ENCODE data around the gene TRIM6.
A peak's percentile ranks its signal among the peaks of the same experiment; 100 is the strongest.
"Not testable (repeated sequence)": the region's sequence is repeated elsewhere in the genome, so short reads cannot be mapped to it uniquely, and the experiment has no call there.

TRIM6 gene

DNA sequence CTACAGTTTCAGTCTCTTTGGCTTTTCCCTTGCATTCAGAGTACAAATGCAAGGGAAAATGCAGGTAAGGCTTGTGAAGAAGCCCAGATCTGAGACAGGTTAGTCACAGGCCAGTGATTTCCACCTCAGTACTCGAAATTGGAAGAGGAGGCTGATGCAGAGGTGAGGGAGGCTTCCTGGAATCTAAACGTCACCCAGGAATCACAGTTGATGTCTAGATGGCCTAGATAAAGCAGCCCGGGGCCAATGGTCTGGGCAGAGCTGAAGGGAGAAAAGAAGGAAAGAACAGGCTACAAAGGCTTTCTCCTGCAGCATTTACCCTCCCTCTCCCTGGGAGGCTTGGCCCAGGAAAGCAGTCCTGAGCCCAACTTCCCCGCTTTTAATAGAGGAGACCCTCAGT is 8.5 kb downstream of the TRIM6 start:
- no peak for DNase-seq (ENCODE audit: low spot score)

DNA sequence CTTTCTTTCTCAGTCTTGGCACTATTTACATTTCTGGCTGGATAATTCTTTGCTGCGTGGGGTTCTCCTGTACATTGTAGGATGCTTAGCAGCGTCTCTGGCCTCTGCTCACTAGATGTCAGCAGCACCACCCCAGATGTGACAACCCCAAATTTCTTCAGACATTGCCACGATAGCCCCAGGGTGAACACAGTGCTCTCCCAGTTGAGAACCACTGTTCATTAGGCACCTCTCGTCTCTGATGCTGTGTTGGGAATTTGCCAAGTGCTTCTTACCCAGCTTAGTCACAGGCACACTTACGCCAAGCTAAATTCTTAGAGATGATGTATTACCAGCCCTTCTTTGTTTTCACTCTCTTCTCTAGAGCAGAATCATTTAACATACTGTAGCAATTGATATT is 9.4 kb downstream of the TRIM6 start:
- DNase-seq (ENCODE audit: low spot score) = no peak

DNA sequence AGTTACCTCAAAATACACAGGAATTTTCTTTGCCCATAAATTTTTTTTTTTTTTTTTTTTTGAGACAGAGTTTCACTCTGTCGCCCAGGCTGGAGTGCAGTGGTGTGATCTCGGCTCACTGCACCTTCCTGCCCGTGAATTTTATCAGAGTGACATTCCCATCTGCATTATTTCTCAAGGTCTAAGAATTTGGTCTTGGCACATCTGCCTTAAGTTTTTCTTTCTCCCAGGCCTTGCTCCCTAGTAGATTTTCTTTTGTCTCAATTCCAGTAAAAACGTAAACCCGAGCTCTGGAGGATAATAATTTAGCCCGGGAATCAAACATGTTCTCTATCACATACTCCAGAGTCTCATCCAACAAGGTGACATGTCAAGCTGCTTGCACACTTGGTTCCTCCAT is 12.4 kb downstream of the TRIM6 start:
- DNase-seq (ENCODE audit: low spot score) = no peak

DNA sequence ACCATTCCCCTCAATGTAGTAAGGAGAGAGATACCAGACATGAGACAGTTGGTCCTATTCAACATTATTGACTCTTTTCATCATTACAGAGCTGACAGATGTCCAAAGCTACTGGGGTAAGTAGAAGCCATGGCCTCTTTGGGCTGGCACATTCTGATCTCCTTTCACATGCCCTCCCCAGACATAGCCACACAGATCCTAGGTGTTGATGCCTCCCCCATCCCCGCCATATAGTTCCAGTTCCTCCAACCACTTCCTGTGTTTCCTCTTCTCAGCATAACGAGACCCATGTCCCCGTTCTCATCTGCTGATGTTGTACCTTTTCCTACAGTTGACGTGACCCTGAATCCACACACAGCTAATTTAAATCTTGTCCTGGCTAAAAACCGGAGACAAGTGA is 14.0 kb downstream of the TRIM6 start:
- no peak for DNase-seq (ENCODE audit: low spot score)

DNA sequence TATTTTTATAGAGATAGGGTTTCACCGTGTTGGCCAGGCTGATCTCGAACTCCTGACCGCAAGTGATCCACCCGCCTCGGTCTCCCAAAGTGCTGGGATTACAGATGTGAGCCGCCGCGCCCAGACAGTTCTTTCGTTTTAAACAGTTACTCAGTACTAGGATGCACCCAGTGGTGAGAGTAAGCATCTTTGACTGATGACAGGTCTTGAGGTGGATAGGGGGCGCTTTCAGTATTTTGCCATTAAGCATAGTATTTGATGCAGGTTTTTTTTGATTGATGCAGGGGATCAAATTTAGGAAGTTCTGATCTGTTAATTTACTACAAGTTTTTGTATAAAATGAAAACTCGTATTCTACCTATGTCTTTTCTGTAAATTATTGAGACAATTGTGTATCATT is 15.2 kb downstream of the TRIM6 start:
- no peak for DNase-seq (ENCODE audit: low spot score)

DNA sequence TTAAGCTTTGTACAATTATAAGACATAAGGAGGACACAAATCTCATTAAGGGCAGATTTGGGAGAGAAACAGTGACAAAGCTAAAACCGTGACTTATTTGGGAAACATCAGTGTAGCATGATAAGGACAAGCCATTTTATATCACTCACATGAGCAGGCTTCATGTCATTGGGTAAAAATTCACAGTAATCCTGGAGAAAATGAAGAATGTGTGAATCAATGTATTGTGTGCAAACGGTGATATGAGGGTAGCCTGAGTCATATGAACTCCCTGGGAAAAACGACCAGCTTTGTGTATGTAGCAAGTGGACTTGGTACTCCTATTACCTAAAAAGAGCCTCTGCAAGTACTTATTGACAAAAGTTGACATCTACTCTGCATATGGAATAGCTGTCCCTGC is 22.4 kb downstream of the TRIM6 start:
- DNase-seq (ENCODE audit: low spot score) = no peak

DNA sequence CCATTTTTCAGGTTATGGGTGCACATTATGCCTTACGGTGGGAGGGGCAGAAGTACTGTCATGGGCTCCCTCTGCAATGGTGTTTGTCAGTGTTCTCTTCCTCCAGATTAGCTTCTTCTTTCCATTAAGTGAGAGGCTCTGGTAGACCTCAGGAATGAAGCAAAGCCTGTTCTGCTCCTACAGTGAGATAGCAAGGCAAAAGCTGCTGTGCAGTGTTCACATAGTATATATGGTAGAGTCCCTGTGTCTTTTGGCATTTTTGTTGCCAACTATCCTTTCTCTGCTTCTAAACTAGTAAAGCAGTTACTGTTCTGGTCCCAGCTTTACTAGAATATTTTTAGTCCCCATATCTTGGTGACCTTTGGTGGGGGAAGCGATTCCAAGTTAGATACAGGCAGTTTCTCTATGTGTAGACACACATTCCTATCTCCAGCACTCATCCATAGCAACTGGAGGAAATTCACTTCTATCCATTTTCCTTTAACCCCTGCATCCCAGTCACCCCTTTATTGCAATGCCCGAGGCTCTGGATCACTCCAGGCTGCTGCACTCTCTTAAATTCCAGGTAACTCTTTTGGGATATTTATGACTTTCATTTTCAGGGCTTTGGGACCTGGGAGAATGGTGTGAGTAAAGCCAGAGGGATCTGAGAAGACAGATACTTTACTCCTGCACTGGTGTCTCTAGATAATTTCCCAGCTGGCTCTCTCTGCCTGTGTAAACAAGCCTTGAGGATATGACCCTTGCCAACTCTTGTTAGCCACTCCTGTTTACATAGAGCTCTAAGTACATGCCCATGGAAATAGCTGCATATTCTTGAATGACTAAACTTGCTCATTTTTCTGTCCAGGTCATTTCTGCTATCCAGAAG is 24.4 kb downstream of the TRIM6 start:
- DNase-seq (ENCODE audit: low spot score) = no peak

DNA sequence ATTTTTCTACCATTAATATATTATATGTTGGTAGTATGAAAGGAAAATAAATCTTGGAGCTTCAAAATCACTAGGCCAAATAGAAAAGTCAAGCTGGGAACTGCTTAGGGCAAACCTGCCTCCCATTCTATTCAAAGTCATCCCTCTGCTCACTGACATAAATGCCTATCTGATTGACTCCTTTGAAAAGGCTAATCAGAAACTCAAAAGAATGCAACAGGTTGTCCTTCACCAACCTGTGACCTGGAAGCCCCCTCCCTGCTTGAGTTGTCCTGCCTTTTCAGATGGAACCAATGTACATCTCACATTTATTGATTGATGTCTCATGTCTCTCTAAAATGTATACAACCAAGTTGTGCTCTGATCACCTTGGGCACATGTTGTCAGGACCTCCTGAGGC is 25.1 kb downstream of the TRIM6 start:
- DNase-seq (ENCODE audit: low spot score) = no peak

DNA sequence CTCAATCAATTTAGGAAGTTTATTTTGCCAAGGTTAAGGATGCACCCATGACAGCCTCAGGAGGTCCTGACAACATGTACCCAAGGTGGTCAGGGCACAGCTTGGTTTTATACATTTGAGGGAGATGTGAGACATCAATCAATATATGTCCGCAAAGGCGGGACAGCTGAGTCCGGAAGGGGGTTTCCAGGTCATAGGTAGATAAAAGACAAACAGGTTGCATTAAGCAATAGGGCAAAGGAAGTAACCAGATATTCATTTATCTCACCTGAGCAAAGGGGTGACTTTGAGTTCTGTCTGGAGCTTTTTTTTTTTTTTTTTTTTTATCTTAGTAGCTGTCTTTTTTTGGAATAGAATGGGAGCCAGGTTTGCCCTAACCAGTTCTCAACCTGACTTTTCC is 26.4 kb downstream of the TRIM6 start:
- no peak for DNase-seq (ENCODE audit: low spot score)

DNA sequence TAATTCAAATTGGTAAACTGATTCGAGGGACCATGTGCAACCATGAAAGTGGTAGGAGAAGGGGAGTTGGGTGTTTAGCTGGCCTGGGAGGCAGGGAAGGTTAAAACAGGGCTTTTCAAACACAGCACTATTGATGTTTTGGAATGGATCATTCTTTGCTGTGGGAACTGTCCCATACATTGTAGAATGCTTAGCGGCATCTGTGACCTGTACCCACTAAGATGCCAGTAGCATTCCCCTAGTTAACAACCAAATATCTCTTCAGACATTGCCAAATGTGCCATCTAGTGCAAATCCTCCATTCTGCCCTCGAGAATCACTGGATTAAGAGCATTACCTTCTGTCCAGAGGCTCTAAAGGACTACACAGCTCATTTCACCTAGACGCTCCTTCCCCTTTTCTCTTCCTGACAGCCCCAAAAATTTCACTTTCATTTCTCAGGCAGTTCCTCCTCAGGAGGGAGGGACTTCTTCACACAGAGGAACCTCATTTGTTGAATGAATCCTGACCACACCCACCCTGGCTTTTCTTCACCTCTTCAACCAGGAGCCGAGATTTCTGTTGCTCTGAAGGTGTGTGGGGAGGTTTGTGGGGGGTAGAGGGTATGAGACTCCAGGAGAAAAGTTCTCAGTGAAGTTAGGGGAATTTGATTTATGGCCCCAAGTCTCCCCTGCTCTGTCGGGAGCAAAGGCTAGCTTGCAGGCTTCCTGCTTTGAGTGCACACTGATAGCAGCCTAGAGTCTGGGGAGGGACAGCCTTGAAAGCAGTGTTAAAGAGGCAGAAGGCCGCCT is 28.2 kb downstream of the TRIM6 start, which contains the start of gene TRIM34:
Gene TRIM34, plus strand, starts transcription at position 513 of the 791 bp plus-strand sequence. CDS start 7,331 bp downstream, outside the sequence.
- peak; percentile 84 for DNase-seq (ENCODE audit: low spot score)

DNA sequence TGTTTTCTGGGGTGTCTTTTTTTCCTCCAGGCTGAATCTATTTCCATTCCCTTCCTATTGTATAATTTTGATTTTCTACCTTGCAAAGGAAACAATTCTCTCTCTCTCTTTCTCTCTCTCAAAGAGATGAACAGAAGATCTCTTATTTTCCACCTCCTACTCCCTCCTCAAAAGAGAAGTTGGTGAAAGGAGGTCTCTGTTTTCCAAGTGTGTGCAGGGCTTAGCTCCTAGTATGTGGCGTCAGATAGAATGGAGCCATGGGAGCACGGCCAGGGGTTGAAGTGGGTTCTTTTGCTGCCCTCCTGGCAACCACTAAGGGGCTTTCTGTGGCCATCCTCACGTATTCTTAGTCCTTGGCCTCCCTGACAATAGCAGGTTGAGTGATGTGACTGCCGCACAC is 28.8 kb downstream of the TRIM6 start:
- peak; percentile 78 for DNase-seq (ENCODE audit: low spot score)

DNA sequence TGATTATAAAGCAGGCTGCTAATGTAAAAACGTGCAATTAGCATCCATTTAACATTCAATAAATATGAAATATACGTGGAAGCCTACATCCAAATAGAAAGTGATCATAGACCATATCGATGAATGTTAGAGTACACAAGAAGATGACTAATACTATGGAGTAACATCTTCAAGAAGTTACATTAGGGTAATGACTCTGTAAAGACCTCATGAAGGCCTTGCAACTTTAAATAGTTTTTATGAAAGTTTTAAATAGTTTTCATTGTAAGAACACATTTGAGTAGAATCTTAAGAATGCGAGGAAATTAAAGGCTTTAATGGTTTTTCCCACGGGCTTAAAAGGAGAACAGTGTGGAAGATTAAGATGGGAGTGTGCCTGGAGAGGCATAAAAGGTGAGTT is 29.8 kb downstream of the TRIM6 start:
- DNase-seq (ENCODE audit: low spot score) = no peak

DNA sequence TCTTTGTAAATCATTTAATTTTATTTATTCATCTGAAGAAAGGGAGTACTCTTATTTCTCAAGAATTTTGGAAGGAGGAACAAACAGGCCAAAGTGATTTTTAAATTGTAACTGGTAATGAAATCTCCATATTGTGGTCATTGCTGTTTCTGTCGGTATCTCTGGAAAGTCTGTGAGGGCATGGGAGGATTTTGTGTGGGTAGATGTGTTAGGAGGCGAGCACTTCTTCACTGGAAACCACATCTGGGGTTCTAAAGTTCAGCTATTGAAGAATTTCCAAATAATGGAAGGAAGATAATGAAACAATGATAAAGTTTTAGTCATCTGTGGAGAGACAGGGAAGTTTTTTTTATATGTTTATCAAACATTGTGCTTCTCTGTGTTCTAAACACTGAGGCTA is 35.0 kb downstream of the TRIM6 start:
- DNase-seq (ENCODE audit: low spot score) = no peak

DNA sequence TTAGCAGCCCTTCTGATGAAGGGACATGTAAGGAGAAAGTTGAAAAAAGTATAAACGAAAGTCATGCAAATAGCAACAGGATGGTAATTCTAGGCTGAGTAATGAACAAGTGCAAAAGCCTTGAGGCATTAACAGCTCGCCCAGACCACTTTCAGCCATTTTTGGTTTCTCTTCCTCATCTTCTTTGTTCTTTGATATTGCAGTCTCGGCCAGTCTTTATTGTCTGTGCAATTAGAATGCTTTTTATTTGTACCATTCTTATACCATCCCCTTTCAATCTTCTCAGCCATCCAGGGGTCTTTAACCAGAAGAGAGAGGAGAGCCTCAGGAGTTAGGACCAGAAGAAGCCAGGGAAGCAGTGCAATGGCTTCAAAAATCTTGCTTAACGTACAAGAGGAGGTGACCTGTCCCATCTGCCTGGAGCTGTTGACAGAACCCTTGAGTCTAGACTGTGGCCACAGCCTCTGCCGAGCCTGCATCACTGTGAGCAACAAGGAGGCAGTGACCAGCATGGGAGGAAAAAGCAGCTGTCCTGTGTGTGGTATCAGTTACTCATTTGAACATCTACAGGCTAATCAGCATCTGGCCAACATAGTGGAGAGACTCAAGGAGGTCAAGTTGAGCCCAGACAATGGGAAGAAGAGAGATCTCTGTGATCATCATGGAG is 35.7 kb downstream of the TRIM6 start:
- DNase-seq (ENCODE audit: low spot score) = no peak

DNA sequence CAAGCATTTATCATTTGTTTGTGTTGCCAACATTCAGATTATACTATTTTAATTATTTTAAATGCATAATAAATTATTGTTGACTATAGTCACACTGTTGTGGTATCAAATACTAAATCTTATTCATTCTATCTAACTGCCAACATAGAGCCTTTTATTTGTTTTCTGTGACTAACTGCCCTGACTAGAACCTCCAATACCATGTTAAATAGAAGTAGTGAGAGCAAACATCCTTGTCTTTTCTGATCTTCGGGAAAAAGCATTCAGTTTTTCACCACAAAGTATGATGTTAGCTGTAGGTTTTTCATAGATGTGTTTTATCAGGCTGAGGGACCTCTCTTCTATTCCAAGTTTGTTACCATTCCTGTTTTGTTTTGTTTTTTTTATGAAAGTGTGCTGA is 43.5 kb downstream of the TRIM6 start:
- DNase-seq (ENCODE audit: low spot score) = no peak

DNA sequence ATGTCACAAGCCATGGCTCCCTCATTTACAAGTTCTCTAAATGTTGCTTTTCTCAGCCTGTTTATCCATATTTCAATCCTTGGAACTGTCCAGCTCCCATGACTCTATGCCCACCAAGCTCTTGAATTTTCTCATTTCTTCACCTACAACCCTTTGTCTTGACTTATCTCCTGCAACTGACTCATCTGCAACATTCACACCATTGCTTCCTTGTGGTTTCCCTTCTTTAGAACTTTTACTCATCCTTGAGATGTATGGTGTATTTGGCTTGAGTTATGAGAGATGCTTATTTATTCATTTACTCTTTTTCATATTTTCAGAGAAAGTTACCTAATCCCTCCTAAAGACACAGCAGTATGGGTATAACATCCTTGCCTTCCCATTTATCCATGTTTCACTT is 47.1 kb downstream of the TRIM6 start:
- DNase-seq (ENCODE audit: low spot score) = no peak

DNA sequence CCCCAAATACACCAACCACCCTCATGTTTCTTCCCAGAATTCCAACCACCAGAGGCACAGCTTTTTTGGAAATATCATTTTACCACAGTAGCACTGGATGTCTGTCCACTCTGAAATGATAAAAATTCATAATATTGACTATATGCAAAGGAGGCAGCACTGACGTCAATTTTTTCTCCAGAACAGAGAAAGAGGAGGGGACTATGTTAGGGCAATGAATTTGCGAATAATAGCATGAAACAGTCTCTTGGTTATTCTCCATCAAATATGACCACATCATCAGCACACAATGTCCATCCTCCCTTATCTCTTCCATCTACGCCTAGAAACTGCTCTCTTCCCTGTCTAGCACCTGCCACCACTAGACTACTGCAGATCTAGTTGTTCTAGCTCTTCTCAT is 49.7 kb downstream of the TRIM6 start:
- DNase-seq (ENCODE audit: low spot score) = no peak

DNA sequence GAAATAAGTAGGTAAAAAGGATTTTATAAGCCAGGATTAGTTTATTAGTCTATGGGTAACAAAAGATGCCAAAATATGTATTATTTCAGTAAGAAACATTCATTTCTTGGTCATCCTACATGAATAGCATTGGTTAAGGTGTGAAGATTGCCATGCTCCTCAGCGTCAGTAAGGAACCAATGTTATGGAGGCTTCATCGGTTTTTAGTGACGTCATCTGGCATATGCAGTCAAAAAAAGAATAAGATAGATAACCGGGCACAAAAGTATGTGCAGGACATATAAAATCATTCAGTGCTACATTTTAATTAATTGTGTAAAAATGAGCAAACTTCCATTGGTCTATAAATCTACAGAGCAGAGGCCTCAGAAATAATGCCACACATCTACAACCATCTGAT is 59.0 kb downstream of the TRIM6 start:
- DNase-seq (ENCODE audit: low spot score) = no peak

DNA sequence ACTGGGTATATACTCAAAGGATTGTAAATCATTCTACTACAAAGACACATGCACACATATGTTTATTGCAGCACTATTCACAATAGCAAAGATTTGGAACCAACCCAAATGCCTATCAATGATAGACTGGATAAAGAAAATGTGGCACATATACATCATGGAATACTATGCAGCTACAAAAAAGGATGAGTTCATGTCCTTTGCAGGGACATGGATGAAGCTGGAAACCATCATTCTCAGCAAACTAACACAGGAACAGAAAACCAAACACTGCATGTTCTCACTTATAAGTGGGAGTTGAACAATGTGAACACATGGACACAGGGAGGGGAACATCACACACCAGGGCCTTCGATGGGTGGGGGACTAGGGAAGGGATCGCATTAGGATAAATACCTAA is 60.5 kb downstream of the TRIM6 start:
- not testable (repeated sequence) for DNase-seq (ENCODE audit: low spot score)

DNA sequence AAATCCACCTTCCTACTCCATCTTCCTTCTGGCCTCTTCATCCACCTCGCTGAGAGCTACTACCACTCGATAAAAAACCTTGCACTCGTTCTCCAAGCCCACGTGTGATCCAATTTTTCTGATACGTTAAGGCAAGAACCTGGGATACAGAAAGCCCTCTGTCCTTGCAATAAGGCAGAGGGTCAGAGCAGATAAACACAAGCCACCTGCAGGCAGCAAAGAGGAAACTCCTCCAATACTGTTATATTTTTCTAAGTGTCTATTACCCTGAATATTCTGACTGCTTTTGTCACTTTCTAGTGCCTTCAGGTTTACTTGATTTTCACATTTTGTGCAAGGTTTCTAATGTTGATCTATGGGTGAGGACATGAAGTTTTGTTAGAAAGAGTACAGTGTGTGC is 61.9 kb downstream of the TRIM6 start:
- DNase-seq (ENCODE audit: low spot score) = no peak
